PC-9 (cell line): ENCODE measurements around the gene GMDS.

Source experiments
- CTCF ChIP-seq: fragments of 200-600 bp; sonication (generic); conservative IDR thresholded peaks from 2 replicates; pipeline ENCODE4 v1.6.1; 2017; ENCODE audit warnings: mixed run types, antibody characterized with exemption, mild to moderate bottlenecking, moderate library complexity
- EZH2 ChIP-seq: fragments of 200-600 bp; sonication (generic); IDR thresholded peaks from 2 replicates; pipeline ENCODE4 v1.8.0; 2017; ENCODE audit warnings: antibody characterized with exemption, low read depth

GRCh38 chr6:2126351-2126750 is 119.1 kb downstream of the GMDS start:
- TF ChIP-seq CTCF (no peak), EZH2 (no peak)
